DMS79 (cell line): ENCODE results near the gene SLC25A22.
A peak's percentile ranks its signal among the peaks of the same experiment; 100 is the strongest.

Source experiments
- DNase-seq: peaks from one replicate; lab custom pipeline; 2025; lab: John Stamatoyannopoulos, UW

The SLC25A22 gene

DNA sequence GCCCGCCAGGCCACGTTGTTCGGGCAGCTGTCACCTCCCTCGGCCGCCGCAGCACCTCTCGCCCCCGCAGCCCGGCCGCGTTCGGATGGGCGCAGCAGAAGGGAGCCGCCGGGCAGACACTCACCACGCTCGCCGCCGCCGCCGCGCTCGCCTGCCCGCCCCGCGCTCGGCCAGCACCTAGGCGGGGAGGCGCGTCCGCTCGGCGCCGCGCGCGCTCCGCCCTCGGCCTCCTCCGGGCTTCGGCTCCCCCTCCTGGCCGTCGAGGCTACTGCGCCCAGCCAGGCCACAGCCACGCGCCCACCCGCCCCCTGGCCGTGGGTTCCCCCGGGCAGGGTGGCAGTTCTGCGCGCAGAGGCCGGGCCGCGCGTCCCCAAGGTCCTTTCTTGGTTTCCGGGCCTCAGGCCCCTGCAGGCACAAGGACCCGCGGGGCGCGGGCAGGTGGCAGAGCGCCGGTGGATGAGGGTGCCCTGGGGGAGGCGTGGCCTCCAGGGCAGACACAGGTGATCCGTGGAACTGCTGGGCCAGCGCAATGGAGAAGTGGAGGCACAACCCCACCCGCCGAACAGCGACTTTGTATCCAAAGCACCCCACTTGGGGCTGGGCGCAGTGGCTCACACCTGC is at the start of gene SLC25A22:
Gene SLC25A22 (minus strand): TSS at position 189 of the 621 bp plus-strand sequence. CDS start 3,275 bp downstream, outside the sequence.
- peak; percentile 26 for DNase-seq

DNA sequence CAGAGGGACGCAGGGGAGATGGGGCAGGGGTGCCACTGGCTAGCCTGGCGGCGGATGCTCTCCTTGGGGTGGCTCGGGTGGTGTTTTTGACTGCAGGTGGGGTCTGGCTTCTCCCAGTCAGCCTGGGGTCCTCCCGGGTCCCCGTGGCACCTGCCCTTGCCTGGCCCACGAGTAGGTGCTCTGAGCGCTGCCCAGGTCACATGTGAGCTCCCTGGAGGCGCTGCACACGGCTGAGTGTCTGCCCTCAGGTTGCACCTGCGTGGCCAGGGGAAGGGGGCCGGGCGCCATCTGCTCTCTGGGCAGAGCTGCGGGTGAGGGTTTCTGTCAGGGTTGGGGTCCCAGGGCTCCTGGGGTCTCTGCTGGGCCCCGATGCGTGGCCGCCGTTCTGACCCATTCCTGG is 49.8 kb upstream of the SLC25A22 start:
- no peak for DNase-seq

DNA sequence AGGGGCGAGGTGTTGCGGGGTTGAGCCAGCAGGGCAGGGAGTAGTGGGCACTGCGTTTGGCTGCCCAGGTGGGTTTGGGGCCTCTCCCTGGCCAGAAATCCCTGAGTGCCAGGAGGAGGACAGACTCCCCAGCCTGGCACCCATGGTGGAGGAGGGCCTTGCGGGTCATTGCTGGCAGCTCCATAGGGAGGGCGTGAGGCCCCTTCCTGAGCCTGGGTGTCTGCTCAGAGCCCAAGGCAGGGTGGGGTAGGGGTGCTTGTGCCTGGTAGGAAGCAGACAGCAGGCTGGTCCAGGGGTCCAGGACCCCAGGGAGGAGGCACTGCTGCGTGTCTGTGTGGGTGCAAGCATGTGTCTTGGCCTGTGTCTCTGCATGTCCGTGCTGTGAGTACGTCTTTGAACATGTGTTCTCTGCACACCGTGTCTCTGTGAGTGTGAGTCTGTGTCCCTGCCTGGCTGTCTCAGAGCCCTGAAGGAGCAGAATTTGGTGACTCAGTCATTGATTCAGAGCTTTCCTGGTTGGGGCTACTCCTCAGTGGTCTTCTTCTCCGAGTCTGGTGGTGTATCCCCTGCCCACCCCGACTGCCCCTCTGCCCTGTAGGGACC is 48.5 kb upstream of the SLC25A22 start:
- no peak for DNase-seq

DNA sequence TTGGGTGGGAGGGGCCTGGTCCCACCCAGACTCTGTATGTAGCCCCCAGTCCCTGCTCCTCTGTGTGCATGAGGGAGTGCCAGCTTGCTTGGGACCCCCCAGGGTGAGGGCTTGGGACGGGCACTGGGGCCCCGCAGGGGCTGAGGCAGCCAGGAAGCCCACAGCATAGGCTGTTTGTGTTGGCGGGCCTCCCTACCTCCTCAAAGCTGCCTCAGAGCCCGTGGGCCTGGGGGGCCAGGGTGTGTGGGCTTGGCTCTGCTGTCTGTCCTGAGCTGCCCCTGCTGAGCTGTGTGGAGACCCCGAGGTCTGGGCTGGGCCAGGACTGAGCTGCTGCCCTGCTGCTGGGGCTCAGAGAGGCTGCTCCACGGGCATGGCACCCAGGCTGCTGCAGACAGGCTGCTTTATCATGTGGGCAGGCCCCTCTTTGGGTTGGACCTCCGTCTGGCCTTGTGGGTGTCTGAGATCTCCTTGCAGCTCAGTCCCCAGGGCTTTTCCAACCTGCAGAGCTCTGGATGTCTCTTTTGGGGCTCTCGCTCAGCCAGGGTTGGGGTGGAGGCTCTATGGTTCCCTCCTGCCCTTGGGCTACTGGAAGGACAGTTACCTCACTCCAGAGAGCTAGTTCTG is 47.9 kb upstream of the SLC25A22 start:
- no peak for DNase-seq

DNA sequence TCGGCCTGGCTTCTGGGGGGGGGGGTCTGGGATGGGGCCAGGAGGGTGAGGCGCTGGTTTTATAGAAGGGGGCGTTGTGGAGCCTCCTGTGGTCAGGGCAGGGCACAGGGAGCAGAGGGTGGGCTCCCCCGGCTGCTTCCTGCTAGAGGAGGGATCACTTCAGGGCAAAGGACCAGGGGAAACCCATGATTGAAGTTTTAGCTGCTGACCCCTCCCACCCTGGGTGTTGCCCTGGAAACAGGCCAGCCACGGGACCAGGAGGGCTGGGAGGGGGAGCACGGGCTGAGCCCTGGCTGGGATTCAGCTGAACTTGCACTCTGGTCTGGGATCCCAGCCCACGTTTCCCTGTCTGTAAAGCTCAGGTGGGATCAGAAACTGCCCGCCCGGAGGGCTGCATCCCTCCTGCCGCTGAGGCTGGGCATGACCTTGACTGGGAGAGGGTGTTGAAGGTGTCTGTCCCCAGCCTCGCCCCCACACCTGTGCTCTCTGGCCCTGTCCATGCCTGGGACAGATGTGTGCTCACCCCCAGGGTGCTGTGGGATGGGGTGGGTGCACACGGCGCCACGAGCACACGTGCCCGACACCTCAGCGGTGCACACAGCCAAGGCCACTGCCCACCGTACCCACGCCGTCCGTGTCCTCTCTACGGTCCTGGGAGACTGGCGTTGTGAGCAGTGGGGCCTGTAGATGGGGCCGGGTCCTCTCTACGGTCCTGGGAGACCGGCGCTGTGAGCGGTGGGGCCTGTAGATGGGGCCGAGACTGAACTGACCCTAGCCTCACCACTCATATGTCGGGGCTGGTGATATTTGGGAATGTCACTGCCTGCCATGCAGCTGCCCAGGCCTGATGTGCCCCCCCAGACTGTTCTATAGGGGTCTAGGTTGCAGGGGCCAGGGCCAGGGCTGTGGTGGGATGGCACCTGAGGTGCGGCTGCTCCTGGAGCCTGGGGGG is 46.9 kb upstream of the SLC25A22 start:
- no peak for DNase-seq

DNA sequence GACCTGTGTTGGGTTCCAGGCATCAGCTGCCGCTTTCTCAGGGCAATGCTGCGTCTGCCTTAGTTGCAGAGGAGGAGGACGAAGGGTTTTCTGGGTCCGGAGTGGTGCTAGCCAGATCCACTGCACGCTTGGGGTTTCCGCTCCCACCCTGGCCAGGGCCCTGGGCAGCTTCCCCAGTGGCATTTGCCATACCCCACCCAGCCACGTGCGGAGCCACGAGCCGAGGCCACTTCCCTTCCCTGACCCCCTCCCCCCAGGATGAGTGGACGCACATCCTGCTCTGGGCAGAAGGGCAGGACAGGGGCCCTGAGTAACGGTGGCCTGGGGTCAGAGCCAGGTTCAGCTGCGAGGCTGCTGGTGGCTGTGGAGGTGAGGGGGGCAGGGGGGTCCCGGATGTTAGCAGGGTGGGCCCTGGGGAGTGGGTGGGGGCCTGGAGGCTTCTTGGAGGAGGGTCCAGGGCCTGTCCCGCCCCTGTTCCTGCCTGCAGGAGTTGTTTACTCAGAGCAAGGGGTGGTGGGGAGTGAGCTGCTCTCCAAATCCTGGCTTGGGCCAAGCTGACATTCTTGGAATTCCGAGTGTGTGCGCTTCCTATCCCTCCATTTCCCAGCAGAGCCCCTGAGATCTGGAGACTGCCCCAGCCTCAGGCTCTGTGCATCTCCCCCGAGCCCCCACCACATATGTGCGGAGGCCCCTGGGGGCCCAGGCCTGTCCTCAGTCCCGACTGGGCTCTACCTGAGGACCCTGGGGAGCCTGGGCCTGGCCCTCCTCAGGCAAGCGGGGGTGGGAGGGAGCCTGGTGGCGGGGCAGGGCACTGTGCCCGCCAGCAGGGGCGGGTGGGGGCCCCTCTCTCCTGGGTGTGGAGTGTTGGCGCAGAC is 46.0 kb upstream of the SLC25A22 start:
- no peak for DNase-seq

DNA sequence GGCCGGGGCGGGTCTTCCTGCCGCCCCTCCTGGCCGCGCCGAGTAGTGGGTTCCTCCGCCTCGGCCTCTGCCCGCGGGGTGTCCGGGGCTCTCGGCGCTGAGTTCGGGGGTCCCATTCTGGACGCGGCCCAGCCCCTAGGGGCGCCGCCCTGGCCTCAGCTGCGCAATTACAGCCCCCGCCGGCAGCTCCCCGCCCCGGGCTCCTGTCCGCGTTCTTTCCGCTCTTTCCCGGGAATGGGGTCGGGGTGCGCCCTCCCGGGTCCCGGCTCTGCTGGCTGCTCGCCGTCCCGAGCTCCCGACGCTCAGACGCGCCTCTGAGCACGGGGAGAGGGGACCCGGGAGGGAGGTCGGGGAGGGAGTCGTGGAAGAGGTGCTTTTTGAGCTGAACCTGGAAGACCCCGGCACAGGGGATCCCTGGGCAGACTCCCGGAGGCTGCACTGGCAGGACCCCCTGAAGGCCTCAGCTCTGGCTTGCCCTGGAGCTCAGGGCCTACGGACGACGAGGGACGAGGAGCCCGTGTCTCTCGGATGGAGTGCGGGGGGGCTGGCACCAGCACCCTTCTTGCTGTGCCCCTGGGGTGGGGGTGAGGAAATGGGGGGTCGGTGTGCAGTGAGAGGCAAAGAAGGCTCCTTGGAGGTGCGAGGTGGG is 45.1 kb upstream of the SLC25A22 start:
- DNase-seq: no peak

DNA sequence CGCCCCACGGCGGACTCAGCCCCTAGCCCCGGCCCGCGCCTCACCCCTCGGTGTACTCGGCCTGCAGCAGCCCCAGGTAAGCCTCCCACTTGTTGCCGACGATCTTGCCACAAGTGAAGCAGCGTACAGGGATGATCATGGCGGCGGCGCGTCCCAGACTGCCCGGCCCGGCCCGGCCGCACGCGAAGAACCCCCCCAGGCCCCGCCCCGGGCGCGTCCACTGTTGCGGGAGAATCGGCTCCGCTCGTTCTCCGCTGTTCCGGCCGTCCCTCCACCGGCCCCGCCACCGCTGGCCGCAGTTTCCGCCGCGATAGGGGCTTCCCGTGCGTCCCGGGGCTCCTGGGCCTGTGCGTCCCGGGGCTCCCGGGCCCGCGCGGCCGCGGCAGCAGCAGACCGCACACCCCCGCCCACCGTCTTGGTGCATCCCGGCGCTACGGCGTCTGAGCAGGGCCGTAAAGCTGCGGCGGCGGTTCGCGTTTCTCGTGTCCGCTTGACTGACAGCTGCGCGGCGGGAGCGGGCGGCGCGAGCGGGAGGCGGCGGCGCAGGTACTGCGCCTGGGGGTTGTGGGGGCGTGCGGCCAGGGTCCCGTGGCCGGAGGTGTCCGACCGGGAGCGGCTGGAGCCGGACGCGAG is 44.4 kb upstream of the SLC25A22 start, which contains the start of the genes POLR2L and TSPAN4:
Gene POLR2L (minus strand): TSS at position 160 of the 633 bp plus-strand sequence. CDS start 21 bp downstream, at position 139.
Gene TSPAN4 (plus strand): TSS at position 483 of the 633 bp plus-strand sequence. CDS start 7,453 bp downstream, outside the sequence.
- no peak for DNase-seq

DNA sequence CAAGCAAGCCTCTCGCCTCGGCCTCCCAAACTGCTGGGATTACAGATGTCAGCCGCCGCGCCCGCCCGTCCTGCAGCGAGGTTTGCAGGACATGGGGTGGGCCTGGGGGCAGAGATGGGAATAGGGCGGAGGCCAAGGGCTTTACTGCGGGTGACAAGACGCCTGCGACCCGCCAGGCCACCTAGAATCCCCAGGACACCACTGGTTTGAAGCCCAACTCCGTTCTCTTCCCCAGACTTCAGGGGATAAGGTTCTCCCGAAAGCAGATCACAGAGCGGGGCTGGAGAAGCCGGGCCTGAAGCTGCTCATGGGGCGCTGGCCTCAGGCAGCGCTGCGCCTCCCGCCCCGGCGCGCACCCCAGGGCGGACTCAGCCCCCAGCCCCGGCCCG is 43.9 kb upstream of the SLC25A22 start:
- DNase-seq: no peak

DNA sequence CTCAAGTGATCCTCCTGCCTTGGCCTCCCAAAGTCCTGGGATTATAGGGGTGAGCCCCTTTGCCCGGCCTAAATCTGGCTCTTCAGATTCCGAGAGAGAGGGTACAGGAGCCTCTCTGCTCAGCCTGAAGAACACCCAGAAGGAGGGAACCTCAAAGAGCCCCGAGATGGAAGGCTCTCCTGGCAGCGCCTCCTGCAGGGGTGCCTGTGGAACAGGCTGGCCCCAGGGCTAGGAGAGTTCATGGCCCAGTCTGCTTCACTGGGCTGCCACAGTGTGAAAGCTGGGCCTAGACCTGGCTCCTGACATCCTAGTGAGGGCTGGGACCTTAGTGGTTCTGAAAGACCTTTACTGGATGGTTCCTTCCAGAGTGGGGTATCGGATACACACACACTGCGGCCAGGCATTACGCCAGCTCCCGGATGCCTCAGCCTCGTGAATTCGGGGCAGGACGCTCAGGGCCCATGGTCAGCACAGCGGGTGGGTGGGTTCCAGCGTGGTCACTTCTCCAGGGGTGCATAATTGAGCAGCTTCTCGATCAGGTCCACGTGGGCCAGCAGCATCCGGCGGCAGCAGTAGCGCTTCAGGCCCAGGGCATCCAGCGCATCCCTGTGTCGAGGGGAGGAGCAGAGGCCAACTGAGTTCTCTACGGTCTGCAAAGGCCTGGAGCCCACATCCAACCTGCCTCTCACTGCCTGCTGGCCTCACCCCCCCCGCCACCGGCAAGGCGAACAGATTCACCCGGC is 42.0 kb upstream of the SLC25A22 start:
- DNase-seq: no peak

DNA sequence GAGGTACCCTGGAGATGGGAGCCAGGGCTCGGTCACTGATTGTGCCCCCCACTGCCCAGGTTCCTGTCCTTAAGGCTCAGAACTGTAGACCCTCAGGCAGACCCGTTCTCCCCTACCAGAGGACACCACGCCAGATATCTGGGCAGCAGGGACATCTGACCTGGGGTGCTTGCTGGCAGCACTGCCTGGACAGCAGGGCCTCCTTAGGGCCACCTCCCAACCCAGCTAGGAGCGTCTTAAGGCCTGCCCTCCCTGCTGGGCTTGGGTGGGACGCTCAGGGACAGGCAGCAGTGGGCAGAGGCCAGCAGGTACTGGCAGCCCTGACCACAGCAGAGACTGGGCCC is 41.2 kb upstream of the SLC25A22 start:
- DNase-seq: no peak

DNA sequence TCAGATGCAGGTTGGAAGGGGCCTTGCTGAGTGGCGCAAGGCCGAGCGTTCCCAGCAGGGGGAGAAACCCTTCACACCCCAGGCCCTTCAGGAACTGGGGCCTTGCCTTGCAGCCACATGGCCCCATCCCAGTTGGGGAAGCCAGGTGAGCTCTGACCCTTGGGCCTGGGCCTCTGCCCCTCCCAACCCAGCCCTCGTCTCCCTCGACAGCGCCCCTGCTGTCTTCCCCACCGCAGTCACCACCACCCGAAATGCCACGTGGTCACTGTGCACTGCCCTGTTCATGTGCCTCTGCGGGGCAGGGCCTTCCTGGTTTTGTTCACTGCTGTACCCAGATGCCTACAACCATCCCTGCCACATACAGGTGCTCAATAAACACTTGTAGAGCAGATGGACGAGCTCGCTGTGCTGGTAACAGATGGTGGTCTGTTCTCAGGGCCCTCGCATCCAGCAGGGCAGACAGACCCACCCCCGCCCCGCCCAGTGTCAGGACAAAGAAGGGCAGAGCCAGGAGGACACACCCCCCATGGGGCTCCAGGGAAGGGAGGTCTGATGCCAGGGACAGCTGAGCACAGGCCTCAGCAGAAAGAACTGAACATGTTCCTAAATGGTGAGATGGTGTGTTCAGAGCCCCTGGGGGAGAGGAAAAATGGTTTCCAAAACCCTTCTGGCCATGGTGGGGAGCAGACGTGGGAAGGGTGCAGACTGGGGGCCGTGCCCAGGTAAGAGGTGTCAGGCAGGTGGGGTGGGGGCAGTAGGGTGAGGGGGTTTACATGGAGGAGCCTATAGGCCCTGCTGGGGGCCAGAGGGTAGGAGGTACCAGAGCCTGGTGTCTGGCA is 40.6 kb upstream of the SLC25A22 start:
- DNase-seq: no peak

DNA sequence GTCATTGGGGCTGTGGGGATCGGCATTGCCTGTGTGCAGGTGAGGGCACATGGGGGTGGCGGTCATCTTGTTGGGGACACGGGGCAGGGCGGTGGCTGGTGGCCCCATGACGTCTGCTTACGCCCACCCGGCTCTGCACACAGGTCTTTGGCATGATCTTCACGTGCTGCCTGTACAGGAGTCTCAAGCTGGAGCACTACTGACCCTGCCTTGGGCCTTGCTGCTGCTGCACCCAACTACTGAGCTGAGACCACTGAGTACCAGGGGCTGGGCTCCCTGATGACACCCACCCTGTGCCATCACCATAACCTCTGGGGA is 39.9 kb upstream of the SLC25A22 start:
- DNase-seq: no peak

DNA sequence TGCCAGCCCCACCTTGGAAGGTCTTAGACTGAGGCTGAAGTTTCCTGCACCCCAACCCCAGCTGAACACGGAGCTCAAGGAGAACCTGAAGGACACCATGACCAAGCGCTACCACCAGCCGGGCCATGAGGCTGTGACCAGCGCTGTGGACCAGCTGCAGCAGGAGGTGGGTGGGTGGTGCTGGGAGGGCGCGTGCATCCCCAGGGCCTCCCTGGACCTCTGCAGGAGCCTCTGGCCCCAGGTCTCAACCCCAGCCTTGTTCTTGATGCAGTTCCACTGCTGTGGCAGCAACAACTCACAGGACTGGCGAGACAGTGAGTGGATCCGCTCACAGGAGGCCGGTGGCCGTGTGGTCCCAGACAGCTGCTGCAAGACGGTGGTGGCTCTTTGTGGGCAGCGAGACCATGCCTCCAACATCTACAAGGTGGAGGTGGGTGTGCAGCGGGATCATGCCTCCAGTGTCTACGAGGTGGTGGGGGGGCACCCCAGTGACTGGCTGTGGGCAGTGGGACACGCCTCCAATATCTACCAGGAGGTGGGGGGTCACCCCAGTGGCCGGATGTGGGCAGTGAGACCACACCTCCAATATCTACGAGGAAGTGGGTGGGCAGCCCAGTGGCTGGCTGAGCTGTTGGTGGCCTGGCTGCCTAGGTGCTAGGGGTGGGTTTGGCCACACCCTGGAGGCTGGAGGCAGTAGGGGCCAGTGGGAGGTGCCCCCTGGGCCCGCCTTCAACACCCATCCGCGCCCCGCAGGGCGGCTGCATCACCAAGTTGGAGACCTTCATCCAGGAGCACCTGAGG is 39.3 kb upstream of the SLC25A22 start:
- DNase-seq: no peak

DNA sequence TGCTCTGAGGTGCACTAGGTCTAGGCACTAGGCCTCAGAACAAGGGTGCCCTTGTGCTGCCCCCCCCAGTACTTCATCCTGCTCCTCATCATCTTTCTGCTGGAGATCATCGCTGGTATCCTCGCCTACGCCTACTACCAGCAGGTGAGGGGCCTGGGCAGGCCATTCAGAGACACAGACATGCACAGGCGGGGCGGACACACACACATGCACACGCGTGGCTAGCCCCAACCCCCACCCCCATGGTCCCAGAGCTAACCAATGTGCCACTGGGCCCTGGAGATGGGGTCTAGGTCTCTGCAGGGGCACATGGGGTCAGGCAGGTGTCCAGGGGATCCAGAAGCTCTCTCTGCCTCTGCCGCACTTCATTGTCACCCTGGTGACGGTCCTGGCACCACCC is 38.6 kb upstream of the SLC25A22 start:
- DNase-seq: no peak

DNA sequence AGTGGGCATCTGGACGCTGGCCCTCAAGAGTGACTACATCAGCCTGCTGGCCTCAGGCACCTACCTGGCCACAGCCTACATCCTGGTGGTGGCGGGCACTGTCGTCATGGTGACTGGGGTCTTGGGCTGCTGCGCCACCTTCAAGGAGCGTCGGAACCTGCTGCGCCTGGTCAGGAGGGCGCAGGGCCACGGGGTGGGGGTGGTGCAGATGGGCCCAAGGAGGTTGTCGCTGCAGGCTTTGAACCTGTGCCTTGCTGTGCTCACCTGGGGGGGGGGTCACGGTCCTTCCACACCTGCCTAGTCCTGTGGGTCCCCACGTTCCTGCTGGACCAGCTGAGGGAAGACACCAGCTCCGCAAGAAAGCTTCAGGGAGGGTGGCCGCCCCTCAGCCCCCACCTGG is 38.2 kb upstream of the SLC25A22 start:
- no peak for DNase-seq

DNA sequence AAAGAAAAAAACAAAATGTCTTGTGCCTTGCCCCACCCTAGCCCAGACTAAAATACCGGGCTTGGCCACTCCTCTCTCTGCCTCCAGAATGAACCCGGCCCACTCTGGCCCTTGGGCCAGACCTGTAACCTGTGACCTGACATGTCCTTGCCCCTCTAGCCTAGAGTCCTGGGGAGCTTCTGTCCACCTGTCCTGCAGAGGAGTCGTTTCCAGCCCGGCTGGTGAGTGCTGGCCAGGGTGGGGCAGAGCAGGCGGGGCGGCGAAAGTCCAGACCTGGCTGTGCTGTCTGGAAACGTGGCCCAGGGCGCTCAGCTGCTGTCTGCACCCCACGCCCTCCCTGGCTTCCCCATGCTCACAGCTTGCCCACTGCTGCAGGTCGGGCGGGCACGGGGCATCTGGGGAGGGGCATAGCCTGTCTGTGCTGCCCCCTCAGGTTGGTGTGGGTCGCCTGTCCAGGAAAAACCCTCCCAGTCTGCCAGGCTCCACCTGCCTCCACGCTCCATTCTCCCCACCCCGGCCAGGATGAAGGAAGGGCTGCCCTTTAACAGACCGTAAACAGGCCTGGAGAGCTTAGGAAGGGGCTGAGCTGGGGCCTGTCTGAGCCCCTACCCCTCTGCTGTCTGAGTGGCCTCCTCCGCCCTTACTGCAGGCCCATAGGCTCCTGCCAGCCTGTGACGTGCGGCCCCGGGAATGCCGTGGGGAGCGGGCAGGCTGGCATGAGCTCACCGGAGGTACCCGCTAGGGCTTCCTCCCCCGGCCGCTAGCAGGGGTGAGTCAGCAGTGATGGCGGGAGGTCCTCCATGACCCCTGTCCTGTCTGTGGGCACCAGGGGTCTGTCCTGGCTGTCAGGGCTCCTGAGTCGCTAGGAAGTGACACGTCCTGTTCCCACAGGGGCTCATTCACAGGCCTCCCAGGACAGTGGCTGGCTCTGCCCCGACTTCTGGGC is 36.6 kb upstream of the SLC25A22 start:
- no peak for DNase-seq
